Measurements from ENCODE around the gene ESYT2.

ESYT2 gene

GRCh38 chr7:158740657-158741293, 88.5 kb downstream of the ESYT2 start:
- no peak for DNase-seq

GRCh38 chr7:158740013-158740656, 89.2 kb downstream of the ESYT2 start:
- peak in 1 of 2 donors; percentile 36 for DNase-seq

DNA sequence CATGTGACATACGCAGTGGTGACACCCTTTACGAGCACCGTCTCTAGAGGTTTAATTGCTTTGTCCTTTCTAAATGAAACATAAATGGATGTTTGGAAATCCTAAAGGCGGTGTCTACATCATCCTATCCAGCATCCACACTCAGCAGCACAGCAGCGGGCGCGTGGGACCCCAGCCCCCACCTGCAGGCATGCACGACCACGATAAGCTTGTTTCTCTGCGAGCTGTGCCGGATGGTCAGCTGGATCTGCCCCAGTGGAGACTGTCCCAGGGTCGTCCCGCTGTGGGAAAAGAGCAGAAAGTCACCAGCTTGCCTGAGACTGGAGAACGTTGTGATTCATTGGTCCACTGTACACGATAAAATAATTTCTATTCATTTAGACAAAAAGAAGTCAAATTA, 90.5 kb downstream of the ESYT2 start:
- DNase-seq, result no peak

DNA sequence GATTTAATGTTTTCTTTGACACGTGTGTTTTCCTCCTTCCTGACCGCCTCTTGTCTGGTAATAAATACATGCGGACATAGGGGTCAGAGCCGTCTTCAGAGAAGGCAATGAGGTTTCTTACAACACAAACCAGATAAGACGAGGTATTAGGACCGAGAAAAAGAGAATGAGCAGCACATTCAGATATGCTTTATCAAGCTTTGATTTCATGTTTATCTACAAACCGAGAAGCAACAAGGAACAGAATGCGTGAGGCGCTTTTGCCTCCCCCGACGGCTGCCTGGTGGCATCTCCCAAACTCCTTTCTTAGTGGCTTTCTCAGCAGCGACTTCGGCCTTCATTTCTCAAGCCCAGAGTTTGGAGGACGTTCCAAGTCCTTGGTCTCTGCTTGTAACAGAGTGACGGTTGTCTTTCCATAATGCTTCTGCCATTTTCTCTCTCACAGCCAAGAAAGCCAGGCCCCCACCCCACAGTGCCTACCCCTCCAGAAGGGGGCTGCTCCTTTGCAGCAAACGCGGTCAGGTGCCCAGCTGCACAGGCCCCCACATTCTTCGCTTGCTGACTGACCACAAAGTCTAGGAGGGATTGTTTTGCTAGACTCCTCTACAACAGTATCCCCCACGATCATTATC, 92.1 kb downstream of the ESYT2 start:
- no peak for DNase-seq

GRCh38 chr7:158735935-158736334, 93.4 kb downstream of the ESYT2 start:
- DNase-seq, result no peak

GRCh38 chr7:158734861-158735260, 94.4 kb downstream of the ESYT2 start:
- peak in 1 of 2 donors; percentile 13 for DNase-seq

GRCh38 chr7:158733775-158734494, 95.4 kb downstream of the ESYT2 start:
- no peak for DNase-seq

GRCh38 chr7:158733220-158733519, 96.1 kb downstream of the ESYT2 start:
- DNase-seq, result no peak

GRCh38 chr7:158732494-158733219, 96.7 kb downstream of the ESYT2 start:
- no peak for DNase-seq

- no peak for DNase-seq
These were observed 97.5 kb downstream of the ESYT2 start for GRCh38 chr7:158731761-158732160.

DNA sequence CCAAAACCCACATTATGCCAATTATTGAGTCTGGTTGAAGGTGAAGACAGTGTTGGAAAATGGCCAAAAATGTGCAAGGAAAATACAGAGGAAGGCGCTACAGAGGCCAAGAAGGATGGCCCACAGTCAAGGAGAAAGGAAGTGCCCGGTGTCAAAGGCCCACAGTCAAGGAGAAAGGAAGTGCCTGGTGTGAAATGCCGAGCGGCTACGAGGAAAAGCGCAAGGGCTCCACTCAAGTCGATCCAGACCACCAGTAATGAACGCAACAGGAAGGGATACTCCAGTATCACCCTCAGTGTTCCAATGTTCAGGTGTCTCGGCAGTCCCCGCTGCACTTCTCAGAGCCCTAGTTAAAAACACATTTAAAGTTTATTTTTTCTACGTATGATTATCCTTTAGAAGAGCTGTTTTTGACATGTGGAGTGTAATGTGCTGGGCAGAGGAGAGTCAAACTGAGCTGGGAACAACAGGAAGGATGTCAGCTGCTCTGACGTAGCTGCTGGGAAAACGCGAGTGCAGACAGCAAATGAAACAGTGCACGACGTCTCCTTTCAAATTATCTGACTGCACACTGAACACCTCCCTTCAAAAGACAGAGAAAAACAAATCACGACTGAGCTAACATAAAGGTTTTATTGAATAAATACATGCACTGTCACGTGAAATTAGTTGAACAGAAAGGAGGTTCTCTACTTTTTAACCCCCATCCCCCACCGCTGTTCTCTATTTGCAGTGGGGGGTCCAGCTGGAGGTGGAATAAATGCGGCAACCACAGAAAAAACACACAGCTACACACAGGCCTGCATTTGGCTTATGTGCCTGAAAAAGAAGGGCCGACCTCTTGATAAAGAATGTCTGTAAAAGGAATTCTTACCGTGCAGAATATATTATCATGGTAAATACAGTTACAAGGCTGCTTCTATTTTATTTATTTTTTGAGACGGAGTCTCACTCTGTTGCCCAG, 98.6 kb downstream of the ESYT2 start:
- no peak for DNase-seq

DNA sequence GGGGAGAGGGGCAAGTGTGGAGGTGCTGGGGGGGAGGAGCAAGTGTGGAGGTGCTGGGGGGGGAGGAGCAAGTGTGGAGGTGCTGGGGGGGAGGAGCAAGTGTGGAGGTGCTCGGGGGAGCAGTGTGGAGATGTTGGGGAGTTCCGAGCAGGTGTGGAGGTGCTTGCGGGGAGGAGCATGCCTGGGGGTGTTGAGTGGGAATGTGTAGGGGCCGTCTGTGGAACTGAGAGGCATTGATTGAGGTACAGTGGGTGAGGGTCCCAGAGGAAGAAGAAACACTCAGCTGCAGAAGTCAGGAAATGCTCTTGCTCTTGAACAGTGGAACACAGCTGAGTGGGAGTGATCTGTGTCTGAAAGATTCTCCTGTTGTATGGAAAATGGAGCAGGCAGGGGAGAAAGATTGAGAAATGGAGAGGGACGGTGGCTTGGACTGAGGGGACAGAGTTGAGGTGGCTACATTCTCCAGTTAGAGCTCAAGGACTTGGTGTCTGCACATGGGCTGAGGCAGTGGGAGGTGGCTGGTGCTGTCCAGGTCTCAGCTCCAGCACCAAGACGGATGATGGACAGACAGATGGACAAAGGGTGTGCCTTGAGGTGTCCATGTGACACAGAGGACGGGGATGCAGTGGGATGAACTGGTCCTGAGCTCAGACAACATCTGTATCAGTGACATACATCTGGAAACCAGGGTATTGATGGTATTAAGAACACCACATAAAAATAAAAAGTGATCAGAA, 99.5 kb downstream of the ESYT2 start:
- no peak for DNase-seq

- no peak for DNase-seq
These were observed 100.2 kb downstream of the ESYT2 start for GRCh38 chr7:158728911-158729645.

DNA sequence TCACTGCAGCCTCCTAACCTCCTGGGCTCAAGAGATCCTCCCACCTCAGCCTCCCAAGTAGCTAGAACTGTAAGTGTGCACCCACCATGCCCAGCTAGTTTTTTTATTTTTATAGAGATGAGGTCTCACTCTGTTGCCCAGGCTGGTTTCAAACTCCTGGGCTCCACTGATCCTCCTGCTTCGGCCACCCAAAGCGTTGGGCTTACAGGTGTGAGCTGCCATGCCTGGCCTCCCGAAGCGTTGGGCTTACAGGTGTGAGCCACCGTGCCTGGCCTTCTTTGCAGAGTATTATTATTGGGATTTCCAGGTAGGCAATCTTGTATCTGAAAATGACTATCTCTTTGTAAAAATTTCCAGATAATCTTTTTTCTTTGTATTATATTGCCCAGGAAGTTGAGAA, 101.6 kb downstream of the ESYT2 start:
- no peak for DNase-seq

GRCh38 chr7:158726277-158726807, 103.0 kb downstream of the ESYT2 start:
- DNase-seq, result no peak

DNA sequence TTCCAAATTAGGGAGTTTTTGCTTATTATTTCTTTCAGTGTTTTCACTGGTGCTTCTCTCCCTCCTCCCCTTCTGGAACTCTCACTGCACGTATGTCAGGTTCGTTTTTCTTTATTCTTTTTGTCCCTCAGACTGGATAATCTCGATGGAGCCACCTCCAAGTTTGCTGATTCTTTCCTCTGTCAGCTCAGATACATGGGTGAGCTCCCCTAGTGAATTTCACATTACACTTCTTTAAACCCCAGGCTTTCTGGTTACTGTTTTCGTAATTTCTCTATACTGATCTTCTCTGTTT, 103.9 kb downstream of the ESYT2 start:
- DNase-seq, result no peak

- no peak for DNase-seq
These were observed 104.4 kb downstream of the ESYT2 start for GRCh38 chr7:158724658-158725505.

DNA sequence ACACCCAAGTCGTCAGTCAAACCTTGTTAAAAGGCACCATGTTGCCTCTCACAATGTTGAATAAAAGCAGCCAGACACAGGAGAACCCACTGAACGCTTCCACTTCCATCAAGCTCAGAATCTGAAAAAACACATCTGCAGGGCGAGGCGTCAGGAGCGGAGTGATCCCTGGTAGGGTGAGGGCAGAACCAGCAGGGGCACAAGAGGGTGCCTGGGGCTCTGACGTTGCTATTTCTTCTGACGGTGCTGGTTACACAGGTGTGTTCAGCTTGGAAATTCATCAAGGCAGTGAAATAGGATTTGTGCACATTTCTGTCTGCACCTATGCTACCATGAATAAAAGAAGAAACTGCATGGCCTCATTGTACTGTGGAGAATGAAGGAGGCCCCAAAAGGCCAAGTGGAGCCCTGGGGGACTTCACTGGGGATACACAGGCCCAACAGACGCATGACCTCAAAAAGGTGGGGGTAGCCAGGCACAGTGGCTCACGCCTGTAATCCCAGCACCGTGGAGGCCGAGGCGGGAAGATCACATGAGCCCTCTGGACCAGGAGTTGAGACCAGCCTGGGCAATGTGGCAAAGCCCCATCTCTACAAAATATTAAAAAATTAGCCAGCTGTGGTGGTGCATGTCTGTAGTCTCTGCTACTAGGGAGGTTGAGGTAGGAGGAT, 105.5 kb downstream of the ESYT2 start:
- DNase-seq, result no peak

- DNase-seq, result no peak
These were observed 106.0 kb downstream of the ESYT2 start for GRCh38 chr7:158723266-158723665.
